ENCODE data around the gene ERN1. TPM values are rescaled to one million over a fixed set of nuclear protein-coding genes. Genes with fewer than 3 reads are reported as not detected.
A peak's percentile ranks its signal among the peaks of the same experiment; 100 is the strongest.

ERN1 gene
- total and polyA plus RNA-seq, 2 of the 13 experiments (the other 11 are each of a cell fraction or from before 2014, with no cell fraction given), result 6.0 to 12.7 TPM

GRCh38 chr17:64147110-64148016 lies 17.4 kb upstream of the ERN1 start (continued):
- TF ChIP-seq HNF1A (IDR thresholded peaks at IDR 0.05; ENCODE audit: low read depth) (0 out of 2 replicates have a peak, but pooled peaks have one; percentile 51), HNF1A (CRISPR knock-in tag; IDR thresholded peaks at IDR 0.05; ENCODE audit: borderline replicate concordance) (peak; percentile 7; the same call in 1 of the 2 replicates), HDAC6 (IDR thresholded peaks at IDR 0.05; ENCODE audit: low read depth, low read length) (peak; percentile 65; the same call in 1 of the 2 replicates), ZBTB44 (CRISPR knock-in tag; IDR thresholded peaks at IDR 0.05) (no peak), ZNF788 (CRISPR knock-in tag; IDR thresholded peaks at IDR 0.05; ENCODE audit: borderline replicate concordance) (peak; percentile 8; the same call in 1 of the 2 replicates), ESRRA (CRISPR knock-in tag; IDR thresholded peaks at IDR 0.05; ENCODE audit: low read depth) (0 out of 2 replicates have a peak, but pooled peaks have one; percentile 13), SATB2 (CRISPR knock-in tag; IDR thresholded peaks at IDR 0.05) (no peak; the same call in 1 of the 2 replicates), ZBED4 (CRISPR knock-in tag; IDR thresholded peaks at IDR 0.05; ENCODE audit: borderline replicate concordance) (no peak), CEBPZ (IDR thresholded peaks at IDR 0.05; ENCODE audit: low read length) (no peak), ZNF136 (CRISPR knock-in tag; IDR thresholded peaks at IDR 0.05; ENCODE audit: low read depth) (no peak; the same call in 1 of the 2 replicates), KLF12 (CRISPR knock-in tag; IDR thresholded peaks at IDR 0.05; ENCODE audit: borderline replicate concordance) (peak; percentile 81; the same call in 1 of the 2 replicates), KDM3A (CRISPR knock-in tag; IDR thresholded peaks at IDR 0.05; ENCODE audit: low read depth) (0 out of 2 replicates have a peak, but pooled peaks have one; percentile 44), ZNF432 (CRISPR knock-in tag; IDR thresholded peaks at IDR 0.05; ENCODE audit: borderline replicate concordance) (no peak)

All from HepG2 (cell line).